ENCODE measurements around the gene CUL7.

The CUL7 gene

DNA sequence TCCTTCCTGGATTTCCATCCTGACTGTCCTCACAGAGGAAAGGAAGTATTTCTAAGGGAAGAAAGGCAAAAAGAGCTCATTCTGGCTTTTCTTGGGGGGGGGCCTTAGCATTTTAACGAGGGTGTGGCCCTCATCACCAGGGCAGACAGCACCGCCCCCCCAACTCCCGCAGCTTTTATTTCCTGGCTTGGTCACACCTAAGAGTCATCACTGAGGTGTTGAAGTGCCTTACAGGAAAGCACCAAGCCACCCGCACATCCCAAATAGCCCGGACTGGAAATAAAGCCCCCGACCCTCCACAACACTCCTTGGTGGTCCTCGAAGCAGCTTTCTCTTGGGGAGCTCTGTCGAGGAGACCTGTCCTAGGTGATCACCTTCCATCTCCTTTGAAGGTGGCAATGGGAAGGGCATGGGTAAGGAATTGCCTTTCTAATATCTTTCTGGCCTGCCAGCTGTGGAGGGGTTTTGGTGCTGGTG, 23.7 kb upstream of the CUL7 start:
- no peak for DNase-seq (ENCODE audit: low read depth)

DNA sequence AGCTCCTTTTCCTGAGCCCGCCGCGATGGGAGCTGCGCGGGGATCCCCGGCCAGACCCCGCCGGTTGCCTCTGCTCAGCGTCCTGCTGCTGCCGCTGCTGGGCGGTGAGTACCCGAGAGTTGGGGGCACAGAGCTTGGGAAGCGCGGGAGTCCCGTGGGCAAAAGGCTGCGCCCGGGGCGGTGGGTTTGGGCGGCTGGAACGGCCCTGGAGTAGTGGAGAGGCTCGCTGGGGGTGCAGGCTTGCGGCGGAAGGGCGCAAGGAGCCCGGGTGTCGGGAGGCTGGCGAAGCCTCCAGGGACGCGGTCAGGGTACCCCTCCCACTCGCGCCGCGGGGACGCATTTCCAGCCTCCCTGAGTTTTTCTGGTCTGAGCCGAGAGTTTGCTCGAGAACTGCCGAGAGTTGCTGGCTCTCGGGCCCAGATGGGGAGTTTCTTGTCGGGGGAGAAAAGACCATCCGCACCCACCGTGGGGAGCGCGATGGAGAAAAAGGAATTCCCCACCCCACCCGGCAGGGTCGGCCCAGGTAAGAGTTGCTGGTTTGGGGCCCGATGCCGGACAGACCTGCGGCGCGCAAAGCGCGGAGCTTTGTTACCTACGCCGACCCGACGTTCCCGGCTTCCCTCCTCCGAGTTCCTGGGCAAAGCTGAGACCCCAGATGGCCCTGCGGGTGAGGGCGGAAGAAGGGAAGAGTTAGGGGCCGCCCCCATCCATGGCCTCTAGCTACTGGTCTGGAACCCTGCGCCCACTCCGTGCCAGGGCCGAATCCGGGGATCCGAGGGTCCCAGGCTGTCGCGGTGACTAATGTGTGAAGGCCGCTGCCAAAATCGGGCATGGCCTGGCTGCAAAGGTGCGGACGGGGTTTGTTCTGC, 23.0 kb upstream of the CUL7 start:
- no peak for DNase-seq (ENCODE audit: low read depth)

- DNase-seq (ENCODE audit: low read depth) = no peak
Observed at GRCh38 chr6:43075670-43076463, 22.2 kb upstream of the CUL7 start, which contains the start of gene PTK7. PTK7 (plus strand) TSS chr6:43076314; CDS start chr6:43076489, 175 bp downstream.

DNA sequence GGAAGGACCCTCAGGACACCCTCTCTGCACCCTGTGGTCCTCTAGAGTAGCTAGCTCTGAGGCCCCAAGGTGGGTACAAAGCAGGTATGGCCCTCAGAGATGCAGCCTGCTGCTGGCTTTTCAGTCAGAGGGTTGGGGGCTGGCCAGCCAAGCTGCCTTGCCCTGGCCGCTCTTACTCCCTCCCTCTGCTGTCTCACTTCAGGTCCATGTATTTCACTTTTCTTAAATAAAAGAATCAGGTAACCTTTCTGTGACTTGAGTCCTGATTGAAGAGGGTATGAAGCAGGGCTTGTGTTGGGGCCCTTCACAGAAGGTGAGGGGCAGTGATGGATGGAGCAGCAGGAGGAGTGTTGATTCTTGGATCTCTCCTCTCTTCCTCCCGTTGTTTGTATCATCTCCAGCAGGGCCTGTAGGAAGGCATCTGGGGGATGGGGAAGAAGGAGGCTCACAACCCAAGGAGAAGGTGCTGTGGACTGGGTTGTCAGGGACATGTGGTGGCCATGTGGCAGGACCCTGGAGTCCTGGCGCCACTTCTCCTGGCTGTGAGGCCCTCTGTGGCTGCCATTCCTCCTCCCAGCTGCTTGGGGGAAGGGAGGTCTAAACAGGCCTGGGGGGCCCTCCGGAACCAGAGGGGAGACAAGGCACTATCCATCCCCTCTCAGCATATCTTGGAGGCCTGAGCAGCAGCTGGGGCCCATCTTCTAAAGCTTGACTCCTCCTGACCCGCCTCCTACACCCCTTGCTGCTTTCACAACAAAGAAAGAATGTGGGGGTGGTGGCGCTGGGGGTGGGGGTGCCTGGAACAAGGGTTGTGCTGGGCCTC, 21.4 kb upstream of the CUL7 start:
- no peak for DNase-seq (ENCODE audit: low read depth)

DNA sequence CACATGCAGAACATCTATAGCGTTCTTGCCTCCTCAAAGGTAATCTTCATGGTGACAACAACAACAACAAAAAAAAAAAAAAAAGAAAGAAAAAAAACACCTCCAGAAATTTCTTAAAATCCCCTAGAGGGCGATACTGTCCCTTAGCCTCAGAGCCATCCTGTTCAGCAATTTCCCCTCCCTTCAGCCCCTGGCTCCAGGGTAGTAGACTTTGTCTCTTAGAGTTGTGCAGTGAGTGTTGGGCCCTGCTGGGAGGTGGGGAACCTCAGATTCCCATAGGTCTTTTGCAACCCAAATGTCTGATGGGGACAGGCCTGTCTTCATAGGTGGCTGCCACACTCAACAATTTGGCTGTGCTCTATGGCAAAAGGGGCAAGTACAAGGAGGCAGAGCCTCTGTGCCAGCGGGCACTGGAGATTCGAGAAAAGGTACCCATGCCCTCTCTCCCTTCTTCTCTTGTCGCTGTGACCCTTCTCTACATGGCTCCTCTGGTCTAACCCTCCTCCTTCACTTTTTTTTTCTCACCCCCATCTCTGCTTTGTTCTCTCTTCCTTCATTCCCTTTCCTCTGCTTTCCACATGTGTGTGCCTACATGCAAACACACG, 16.5 kb upstream of the CUL7 start:
- no peak for DNase-seq (ENCODE audit: low read depth)

- DNase-seq (ENCODE audit: low read depth) = no peak
Observed at GRCh38 chr6:43062818-43063217, 9.2 kb upstream of the CUL7 start.

DNA sequence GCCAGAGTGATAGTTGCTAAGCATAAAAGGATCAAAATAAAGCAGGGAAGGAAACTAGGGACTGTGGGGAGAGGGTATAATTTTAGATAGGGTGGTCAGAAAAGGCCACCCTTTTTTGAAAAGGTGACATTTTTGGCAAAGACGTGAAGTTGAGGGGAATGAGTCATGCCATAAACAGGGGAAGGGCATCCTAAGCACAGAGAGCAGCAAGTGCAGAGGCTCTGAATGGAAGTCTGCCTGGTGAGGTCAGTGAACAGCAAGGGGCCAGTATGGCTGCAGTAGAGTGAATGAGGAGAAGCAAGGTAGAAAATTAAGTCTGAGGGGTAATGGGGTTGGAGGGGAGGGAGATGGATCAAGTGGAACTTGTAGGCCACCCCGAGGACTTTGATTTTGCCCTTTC, 8.2 kb upstream of the CUL7 start:
- DNase-seq (ENCODE audit: low read depth) = no peak

- DNase-seq (ENCODE audit: low read depth) = no peak
Observed at GRCh38 chr6:43060755-43061633, 7.3 kb upstream of the CUL7 start.

- no peak for DNase-seq (ENCODE audit: low read depth)
Observed at GRCh38 chr6:43060034-43060754, 6.5 kb upstream of the CUL7 start.

DNA sequence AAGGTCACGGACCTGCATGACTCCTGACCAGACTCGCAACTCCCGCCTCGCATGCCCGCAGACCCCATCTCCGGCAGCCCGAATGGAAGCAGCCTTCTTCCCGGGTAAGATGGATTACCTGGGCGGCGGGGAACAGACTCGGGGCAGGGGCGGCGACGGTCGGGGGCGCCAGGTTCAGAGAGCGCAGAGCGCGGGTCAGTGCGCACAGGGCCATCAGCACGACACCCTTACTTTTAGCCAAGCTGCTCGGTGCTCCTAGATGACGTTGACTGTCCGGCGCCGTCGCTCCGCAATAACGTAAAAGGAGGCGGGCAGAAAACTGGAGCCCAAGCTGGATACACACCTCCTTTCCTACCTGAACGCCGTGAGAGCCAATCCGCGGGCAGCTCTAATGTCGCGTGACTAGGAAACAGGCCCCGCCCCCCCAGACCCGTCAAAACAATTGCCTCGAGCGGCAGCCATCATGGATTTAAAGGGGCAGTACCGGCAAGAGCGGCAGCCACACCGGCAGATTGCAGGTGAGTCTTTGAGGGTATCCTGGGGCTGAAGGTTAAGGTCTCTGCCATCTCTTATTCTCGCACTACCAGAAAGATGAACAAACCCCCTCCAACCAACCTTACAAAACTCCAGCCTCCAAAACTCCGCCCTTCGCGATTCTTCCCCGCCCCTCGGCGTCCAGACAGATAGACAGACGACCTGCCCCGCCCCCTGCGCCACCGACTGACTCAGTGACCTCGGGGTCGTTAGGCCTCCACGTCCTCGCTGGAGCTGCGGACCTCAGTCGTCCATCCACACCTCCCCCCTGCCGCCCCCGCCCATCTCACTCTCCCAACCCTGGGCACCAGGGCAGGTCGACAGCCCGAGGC, 5.8 kb upstream of the CUL7 start, which contains the start of the genes KLC4 and MRPL2:
Gene KLC4, plus strand, starts transcription at position 464 of the 866 bp plus-strand sequence. CDS start 1,705 bp downstream, outside the sequence.
Gene MRPL2, minus strand, starts transcription at position 267 of the 866 bp plus-strand sequence. Its CDS starts 53 bp downstream, at position 214.
- peak; percentile 96 for DNase-seq (ENCODE audit: low read depth)

DNA sequence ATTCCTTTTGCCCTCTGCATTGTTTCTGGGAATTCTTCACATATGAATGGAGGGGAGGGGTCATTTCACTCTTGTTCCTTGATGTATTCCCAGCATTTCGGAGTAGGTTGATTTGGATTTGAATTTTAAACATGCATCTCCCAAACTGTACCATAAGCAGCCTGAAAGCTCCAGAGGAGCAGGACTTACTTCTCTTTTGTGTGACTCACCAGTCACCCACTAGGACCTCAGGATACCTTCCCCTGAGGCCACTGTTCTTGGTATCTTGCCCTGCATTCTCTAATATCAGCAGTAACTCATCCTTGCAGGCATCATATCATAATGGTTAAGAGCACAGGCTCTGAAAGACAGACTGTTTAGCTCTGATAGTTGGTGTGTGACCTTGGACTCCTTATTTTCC, 4.9 kb upstream of the CUL7 start:
- no peak for DNase-seq (ENCODE audit: low read depth)

DNA sequence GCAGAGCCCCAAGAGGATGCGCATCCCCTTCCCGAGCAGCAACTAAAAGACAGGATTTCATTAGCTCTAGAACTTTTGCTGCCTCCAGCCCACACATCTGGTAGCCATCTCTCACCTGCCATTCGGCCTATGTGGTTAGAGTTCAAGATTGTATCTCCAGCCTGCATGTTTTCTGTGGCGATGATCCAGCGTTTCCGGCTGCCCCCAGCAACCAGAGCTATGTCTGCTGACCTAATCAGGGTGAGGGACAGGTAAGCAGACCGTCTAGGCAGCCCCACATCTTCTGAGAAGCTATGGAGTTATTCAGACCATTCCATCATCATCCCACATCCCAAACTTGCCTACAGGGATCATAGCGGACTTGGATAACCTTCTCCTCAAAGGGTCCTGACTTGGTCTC, 2.3 kb upstream of the CUL7 start:
- DNase-seq (ENCODE audit: low read depth) = no peak

- no peak for DNase-seq (ENCODE audit: low read depth)
Observed at GRCh38 chr6:43054206-43054943, 724 bp upstream of the CUL7 start.

DNA sequence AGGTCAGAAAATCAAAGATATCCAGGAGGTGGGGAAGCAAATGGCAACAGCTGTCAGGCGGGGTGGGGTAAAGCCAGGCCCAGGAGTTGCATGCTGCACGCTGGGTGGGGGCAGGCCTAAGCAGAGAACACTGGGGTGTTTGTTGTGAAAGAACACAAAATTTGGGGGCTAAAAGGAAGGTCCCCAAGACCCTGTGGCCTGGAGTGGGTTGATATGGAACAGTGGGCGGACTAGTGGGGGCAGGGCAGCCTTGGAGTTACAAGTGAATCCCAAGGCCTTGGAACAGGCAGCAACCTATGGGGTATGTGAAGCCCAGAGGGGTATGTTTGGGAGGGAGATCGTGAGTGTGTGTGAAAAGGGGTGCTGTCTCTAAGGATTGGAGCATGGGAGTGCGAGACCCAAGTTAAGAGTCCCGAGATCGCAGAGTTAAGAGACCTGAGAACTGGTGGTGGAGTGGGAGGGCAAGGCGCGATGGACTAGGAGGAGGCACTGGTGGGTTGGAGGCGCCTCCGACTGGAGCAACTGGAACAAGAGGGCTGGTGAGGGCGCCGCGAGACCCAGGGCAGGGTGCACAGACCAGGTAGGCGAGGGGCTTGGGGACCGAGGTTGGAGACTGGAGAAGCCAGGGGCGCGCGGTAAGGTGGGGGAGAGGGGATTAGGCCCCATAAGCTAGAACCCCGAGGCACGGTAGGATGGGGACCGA, 658 bp downstream of the CUL7 start:
- DNase-seq (ENCODE audit: low read depth) = no peak

DNA sequence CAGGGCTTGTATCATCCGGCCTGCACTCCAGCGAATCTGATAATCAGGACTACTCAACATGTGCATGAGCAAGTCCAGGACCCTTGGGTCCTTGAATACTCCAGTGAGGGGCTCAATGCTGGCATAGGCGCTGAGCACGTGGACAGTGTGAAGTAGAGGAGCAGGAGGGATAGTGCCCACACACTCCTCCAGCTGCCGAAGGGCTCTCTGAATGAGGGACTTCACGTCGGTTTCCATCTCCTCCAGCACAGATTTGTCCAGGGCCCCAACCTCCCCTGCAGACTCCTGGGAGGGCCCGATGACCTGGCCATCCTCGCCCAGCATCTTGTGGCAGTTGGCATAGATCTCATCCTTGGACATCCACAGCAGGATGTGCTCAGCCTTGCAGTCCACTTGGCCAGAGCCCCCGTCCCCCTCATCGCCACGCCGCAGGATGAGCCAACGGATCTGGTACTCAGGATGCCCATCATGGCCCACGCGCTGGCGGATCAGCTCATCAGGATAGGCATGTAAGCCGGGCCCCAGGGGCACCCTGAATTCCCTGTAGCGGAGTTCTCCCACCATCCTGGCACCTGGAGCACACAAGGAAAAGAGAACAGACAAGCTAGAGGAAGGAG, 1.3 kb downstream of the CUL7 start:
- DNase-seq (ENCODE audit: low read depth) = no peak

GRCh38 chr6:43050981-43051380, 2.7 kb downstream of the CUL7 start:
- no peak for DNase-seq (ENCODE audit: low read depth)

GRCh38 chr6:43047998-43048397, 5.7 kb downstream of the CUL7 start:
- DNase-seq (ENCODE audit: low read depth) = no peak
